T-cell (primary cell): ENCODE measurements around the gene SCLT1. TPM values are rescaled to one million over a fixed set of nuclear protein-coding genes. Genes with fewer than 3 reads are reported as not detected.

Source experiments
- ATAC-seq, 4 experiments: fragments of 200-7000 bp in 3 of 4; fragments of 150-1000 bp in 1 of 4; cut with Tn5 transposase; replicated peaks in 1 of 4; 1 replicate in 3 of 4; 2 replicates in 1 of 4; pipeline ENCODE4 v1.10.0; 2021; ENCODE audit warnings: moderate library complexity in 3 of 4, mild to moderate bottlenecking in 2 of 4, moderate number of reproducible peaks in 1 of 4
- CTCF ChIA-PET, 2 donors: fragments of 300-600 bp; sonication (Branson Sonifier 250); formaldehyde crosslinking; loops; one replicate each; lab custom pipeline; 2022; ENCODE audit warnings: antibody characterized with exemption in 2 of 2; lab: Charles Lee
- POLR2A ChIA-PET, 2 donors: fragments of 300-600 bp; sonication (Branson Sonifier 250); formaldehyde crosslinking; loops; one replicate each; lab custom pipeline; 2022; ENCODE audit warnings: antibody characterized with exemption in 2 of 2; lab: Charles Lee
- DNase-seq, 35 experiments: peaks; one replicate each; pipeline versions ENCODE4 v3.0.0 to v3.0.0-alpha.2; 2013 to 2023
- H3K27ac ChIP-seq: one replicate; pipeline ENCODE4 v1.5.1; 2013; ENCODE audit warnings: low read length
- H3K27me3 ChIP-seq, 2 experiments: replicated peaks in 1 of 2; 1 replicate in 1 of 2; 2 replicates in 1 of 2; pipeline versions ENCODE4 v1.6.1 to v1.7.0; 2013; ENCODE audit warnings: low read length in 1 of 2, mixed read lengths in 1 of 2; ENCODE audit not compliant: control insufficient read depth in 2 of 2, insufficient read depth in 2 of 2; ENCODE audit errors: extremely low read depth in 1 of 2
- H3K36me3 ChIP-seq, 2 donors: 1 replicate in 1 of 2; 2 replicates in 1 of 2; pipeline versions ENCODE4 v1.6.1 to v1.7.0; 2013; ENCODE audit warnings: low read length in 1 of 2; ENCODE audit not compliant: control insufficient read depth in 2 of 2, insufficient read depth in 1 of 2; ENCODE audit errors: extremely low read depth in 1 of 2
- H3K4me1 ChIP-seq, 2 experiments: 1 replicate in 1 of 2; 2 replicates in 1 of 2; pipeline versions ENCODE4 v1.6.1 to v1.7.0; 2013; ENCODE audit warnings: low read length in 2 of 2, mixed read lengths in 1 of 2; ENCODE audit not compliant: insufficient read depth in 2 of 2, control insufficient read depth in 1 of 2; ENCODE audit errors: extremely low read depth in 1 of 2
- H3K4me3 ChIP-seq, 2 donors: 1 replicate in 1 of 2; 2 replicates in 1 of 2; pipeline versions ENCODE4 v1.5.1 to v1.7.0; 2013; ENCODE audit warnings: mild to moderate bottlenecking in 2 of 2, low read length in 1 of 2, moderate library complexity in 1 of 2; ENCODE audit not compliant: control insufficient read depth in 1 of 2; ENCODE audit errors: extremely low read depth in 1 of 2
- H3K9me3 ChIP-seq: 2 replicates; pipeline ENCODE4 v1.7.0; 2013
- H3K27ac Mint-ChIP-seq, 2 donors: one replicate each; pipeline ENCODE4 v1.8.0; 2020 to 2021; ENCODE audit warnings: mild to moderate bottlenecking in 2 of 2, mixed read lengths in 2 of 2
- H3K27me3 Mint-ChIP-seq, 2 donors: one replicate each; pipeline ENCODE4 v1.8.0; 2021 to 2022; ENCODE audit warnings: mixed read lengths in 2 of 2
- H3K36me3 Mint-ChIP-seq: one replicate; pipeline ENCODE4 v1.8.0; 2021; ENCODE audit warnings: mixed read lengths
- H3K4me1 Mint-ChIP-seq, 3 donors: one replicate each; pipeline ENCODE4 v1.8.0; 2020 to 2022; ENCODE audit warnings: mixed read lengths in 3 of 3, mild to moderate bottlenecking in 1 of 3
- H3K4me3 Mint-ChIP-seq, 3 donors: one replicate each; pipeline ENCODE4 v1.8.0; 2020 to 2022; ENCODE audit warnings: mild to moderate bottlenecking in 3 of 3, mixed read lengths in 3 of 3, moderate library complexity in 3 of 3
- H3K9me3 Mint-ChIP-seq, 3 donors: one replicate each; pipeline ENCODE4 v1.8.0; 2020 to 2022; ENCODE audit warnings: mixed read lengths in 3 of 3
- WGBS: methylation state at CpG from one replicate; pipeline ENCODE4 v1.1.5; 2013; ENCODE audit warnings: missing lambda C conversion rate; ENCODE audit not compliant: insufficient coverage; 5-methylcytosine and 5-hydroxymethylcytosine counted together
- total RNA-seq, 35 experiments: library from RNA in 6 of 35; stranded (reverse) in 6 of 35; fragments of 120-200 nt in 1 of 35; gene quantifications; one replicate each; pipeline versions ENCODE4 v1.2.1 to v1.2.4 and lab custom pipeline; 2013 to 2026

Gene SCLT1
- total RNA-seq, 5 donors from 2014 or later (not counting 1 experiment from before 2014, with no cell fraction given) = 16.2 to 25.8 (median 20.2) TPM

- H3K9me3 Mint-ChIP-seq = peaks cover 19 to 61% (median 45%) of the 10 kb centered on the region in 3 donors
Observed at GRCh38 chr4:129064717-129065116, 28.6 kb downstream of the SCLT1 start.

DNA sequence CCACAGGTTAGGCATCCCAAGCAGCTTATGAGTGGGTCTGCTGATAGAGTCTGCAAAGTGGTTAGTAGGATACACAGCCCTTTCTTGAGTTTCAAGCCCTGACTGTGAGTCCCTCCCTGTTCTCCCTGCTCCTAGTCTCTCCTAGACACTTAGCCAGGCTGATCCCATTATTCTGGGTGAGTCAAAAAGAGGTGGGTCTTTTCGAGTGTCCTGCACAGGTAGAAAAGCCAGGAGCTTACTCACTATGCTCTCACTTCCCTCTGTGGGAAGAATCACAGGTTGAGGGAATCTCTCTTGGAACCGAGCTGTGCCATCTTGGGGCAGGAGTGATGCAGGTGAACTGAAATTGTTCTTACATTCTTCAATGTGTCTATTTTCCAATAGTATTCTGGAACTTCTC is 29.7 kb downstream of the SCLT1 start:
- Mint-ChIP-seq H3K27ac (no peak overlapping the region), H3K27me3 (no peaks in the 10 kb centered on the region), H3K4me1 (no peaks in the 10 kb centered on the region), H3K4me3 (no peak overlapping the region), H3K36me3 (peaks cover 67% of the 10 kb centered on the region), H3K9me3 (peaks cover 20 to 61% (median 43%) of the 10 kb centered on the region in 3 donors)
- Histone ChIP-seq H3K27me3 (no peaks in the 10 kb centered on the region), H3K4me3 (no peak overlapping the region), H3K4me1 (no peaks in the 10 kb centered on the region), H3K27ac (no peak overlapping the region), H3K9me3 (peaks cover 16% of the 10 kb centered on the region), H3K36me3 (peaks cover 4 to 6% of the 10 kb centered on the region in 2 donors)
- CTCF ChIA-PET = no interaction called here
- POLR2A ChIA-PET = no interaction called here
- no peak for ATAC-seq
- no CpG with 5 or more reads among the region's 2 CpGs for WGBS
- no peak for DNase-seq

More at GRCh38 chr4:129064717-129065116, 28.6 kb downstream of the SCLT1 start:
- Mint-ChIP-seq H3K27ac (no peak overlapping the region), H3K4me3 (no peak overlapping the region), H3K27me3 (no peaks in the 10 kb centered on the region), H3K36me3 (peaks cover 75% of the 10 kb centered on the region), H3K4me1 (no peaks in the 10 kb centered on the region)
- H3K27me3 ChIP-seq = no peaks in the 10 kb centered on the region
- no peaks in the 10 kb centered on the region for H3K4me1 ChIP-seq
- CTCF ChIA-PET = no interaction called here
- peaks cover 4 to 6% of the 10 kb centered on the region in 2 donors for H3K36me3 ChIP-seq
- POLR2A ChIA-PET = no interaction called here
- ATAC-seq (no peak), DNase-seq (no peak)
- no peak overlapping the region for H3K27ac ChIP-seq
- H3K9me3 ChIP-seq = peaks cover 14% of the 10 kb centered on the region
- H3K4me3 ChIP-seq = no peak overlapping the region

DNA sequence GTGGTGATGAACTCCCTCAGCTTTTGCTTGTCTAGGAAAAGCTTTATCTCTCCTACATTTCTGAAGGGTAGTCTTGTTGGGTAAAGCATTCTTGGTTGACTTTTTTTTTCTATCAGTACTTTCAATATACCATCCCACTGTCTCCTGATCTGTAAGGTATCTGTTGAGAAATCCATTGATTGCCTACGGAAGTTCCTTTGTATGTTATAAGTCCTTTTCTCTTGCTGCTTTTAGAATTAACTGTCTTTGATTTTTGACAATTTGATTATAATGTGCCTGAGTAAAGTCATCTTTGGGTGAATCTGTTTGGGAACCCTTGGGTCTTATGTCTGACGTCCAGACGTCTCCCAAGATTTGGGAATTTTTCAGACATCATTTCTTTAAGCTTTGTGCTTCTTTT is 30.8 kb downstream of the SCLT1 start:
- WGBS = no CpG with 5 or more reads among the region's 3 CpGs
- no peak overlapping the region for H3K4me3 Mint-ChIP-seq
- Histone ChIP-seq H3K27me3 (no peaks in the 10 kb centered on the region), H3K27ac (no peak overlapping the region), H3K9me3 (peaks cover 16% of the 10 kb centered on the region), H3K36me3 (peaks cover 4 to 6% of the 10 kb centered on the region in 2 donors), H3K4me3 (no peak overlapping the region), H3K4me1 (no peaks in the 10 kb centered on the region)
- H3K9me3 Mint-ChIP-seq = peaks cover 18 to 56% (median 33%) of the 10 kb centered on the region in 3 donors
- ATAC-seq (no peak), DNase-seq (no peak)
- ChIA-PET CTCF (interaction anchor here in 1 of 2 donors (0.6 kb wide), 1 partner anchor 977 kb away, joined by 3 read pairs; no protein-coding TSS in a partner anchor), POLR2A (no interaction called here)
- no peak overlapping the region for H3K27ac Mint-ChIP-seq
- peaks cover 61% of the 10 kb centered on the region for H3K36me3 Mint-ChIP-seq
- no peaks in the 10 kb centered on the region for H3K27me3 Mint-ChIP-seq
- no peaks in the 10 kb centered on the region for H3K4me1 Mint-ChIP-seq

GRCh38 chr4:129059028-129059427 is 34.3 kb downstream of the SCLT1 start:
- H3K36me3 ChIP-seq = peaks cover 6% of the 10 kb centered on the region in 2 donors
- Mint-ChIP-seq H3K36me3 (peaks cover 56% of the 10 kb centered on the region), H3K4me3 (no peak overlapping the region), H3K27me3 (no peaks in the 10 kb centered on the region), H3K9me3 (peaks cover 32 to 72% (median 43%) of the 10 kb centered on the region in 3 donors), H3K4me1 (no peaks in the 10 kb centered on the region), H3K27ac (no peak overlapping the region)
- ATAC-seq = no peak
- ChIA-PET POLR2A (no interaction called here), CTCF (no interaction called here)
- H3K9me3 ChIP-seq = peaks cover 16% of the 10 kb centered on the region
- H3K27me3 ChIP-seq = no peaks in the 10 kb centered on the region
- no peaks in the 10 kb centered on the region for H3K4me1 ChIP-seq
- H3K4me3 ChIP-seq = no peak overlapping the region
- no peak overlapping the region for H3K27ac ChIP-seq
- DNase-seq = no peak

GRCh38 chr4:129046055-129046959 is 47.0 kb downstream of the SCLT1 start:
- Mint-ChIP-seq H3K36me3 (peaks cover 8% of the 10 kb centered on the region), H3K27ac (no peak overlapping the region), H3K27me3 (no peaks in the 10 kb centered on the region), H3K9me3 (peaks cover 8 to 15% (median 12%) of the 10 kb centered on the region in 3 donors), H3K4me1 (peaks cover 0 to 3% (median 0%) of the 10 kb centered on the region in 3 donors), H3K4me3 (no peak overlapping the region)
- POLR2A ChIA-PET = interaction anchor here in 1 of 2 donors (0.5 kb wide), 1 partner anchor 47 kb away, joined by 3 read pairs; the partner anchor contains the start of gene SCLT1
- no peak overlapping the region for H3K27ac ChIP-seq
- WGBS = no CpG with 5 or more reads among the region's 1 CpG
- no peaks in the 10 kb centered on the region for H3K27me3 ChIP-seq
- ATAC-seq (peak in 1 of 4 experiments; percentile 27), DNase-seq (no peak)
- H3K9me3 ChIP-seq = no peaks in the 10 kb centered on the region
- no peaks in the 10 kb centered on the region for H3K4me1 ChIP-seq
- no peak overlapping the region for H3K4me3 ChIP-seq
- H3K36me3 ChIP-seq = no peaks in the 10 kb centered on the region
- CTCF ChIA-PET = no interaction called here

GRCh38 chr4:129043523-129043922 is 49.8 kb downstream of the SCLT1 start:
- ChIA-PET CTCF (no interaction called here), POLR2A (interaction anchor here in 1 of 2 donors (0.6 kb wide), 1 partner anchor 1076 kb away, joined by 3 read pairs; no protein-coding TSS in a partner anchor)
- Mint-ChIP-seq H3K27ac (no peak overlapping the region), H3K4me3 (no peak overlapping the region), H3K36me3 (peaks cover 20% of the 10 kb centered on the region), H3K4me1 (peaks cover 0 to 3% (median 0%) of the 10 kb centered on the region in 3 donors), H3K27me3 (no peaks in the 10 kb centered on the region), H3K9me3 (no peaks in the 10 kb centered on the region)
- DNase-seq (peak in 1 of 35 experiments; percentile 12), ATAC-seq (no peak)
- Histone ChIP-seq H3K4me1 (no peaks in the 10 kb centered on the region), H3K36me3 (peaks cover 0 to 5% of the 10 kb centered on the region in 2 donors), H3K4me3 (no peak overlapping the region), H3K27ac (no peak overlapping the region), H3K9me3 (no peaks in the 10 kb centered on the region), H3K27me3 (no peaks in the 10 kb centered on the region)
